Measurements from ENCODE around the gene TADA3. TPM values are rescaled to one million over a fixed set of nuclear protein-coding genes. Genes with fewer than 3 reads are reported as not detected.

The TADA3 gene
- total RNA-seq, 2 experiments from 2014 or later, result 88.1 to 88.3 TPM

DNA sequence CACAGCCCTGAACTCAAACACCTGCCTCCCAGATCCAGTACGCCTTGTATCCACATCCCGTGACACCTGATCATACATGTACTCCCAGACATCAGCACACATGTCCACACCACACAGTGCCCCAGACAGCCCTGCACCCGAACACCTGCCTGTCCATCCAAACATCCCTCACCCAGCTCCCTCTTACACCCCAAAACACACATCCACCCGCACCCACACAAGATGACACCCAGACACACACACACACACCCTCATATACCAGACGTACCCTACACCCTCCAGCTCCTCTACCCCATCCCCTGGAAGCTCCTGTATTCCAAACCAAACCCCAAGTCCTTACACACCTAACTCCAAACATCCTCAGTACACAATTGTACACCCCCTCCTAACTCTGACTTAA is 23.3 kb downstream of the TADA3 start:
- ChIA-PET POLR2A (interaction anchor here (1.0 to 5.2 kb wide), 8 partner anchors 12 to 45 kb away, joined by 3 to 25 read pairs (median 14); partner anchors contain the start of genes ARPC4, BRPF1, OGG1 and TADA3), CTCF (interaction anchor here (0.6 to 3.3 kb wide), 5 partner anchors 10 to 344 kb away, joined by 3 to 10 read pairs (median 3); no protein-coding TSS in a partner anchor)
- H3K36me3 Mint-ChIP-seq (ENCODE audit: low read depth), result peaks cover 6% of the 10 kb centered on the region
- H3K4me1 Mint-ChIP-seq, result peaks cover 40% of the 10 kb centered on the region
- no peak for DNase-seq
- no peaks in the 10 kb centered on the region for H3K9me3 Mint-ChIP-seq
- peak overlapping the region; percentile 65 for H3K4me3 Mint-ChIP-seq
- H3K27ac Mint-ChIP-seq, result peak overlapping the region; percentile 27
- no peaks in the 10 kb centered on the region for H3K27me3 Mint-ChIP-seq

DNA sequence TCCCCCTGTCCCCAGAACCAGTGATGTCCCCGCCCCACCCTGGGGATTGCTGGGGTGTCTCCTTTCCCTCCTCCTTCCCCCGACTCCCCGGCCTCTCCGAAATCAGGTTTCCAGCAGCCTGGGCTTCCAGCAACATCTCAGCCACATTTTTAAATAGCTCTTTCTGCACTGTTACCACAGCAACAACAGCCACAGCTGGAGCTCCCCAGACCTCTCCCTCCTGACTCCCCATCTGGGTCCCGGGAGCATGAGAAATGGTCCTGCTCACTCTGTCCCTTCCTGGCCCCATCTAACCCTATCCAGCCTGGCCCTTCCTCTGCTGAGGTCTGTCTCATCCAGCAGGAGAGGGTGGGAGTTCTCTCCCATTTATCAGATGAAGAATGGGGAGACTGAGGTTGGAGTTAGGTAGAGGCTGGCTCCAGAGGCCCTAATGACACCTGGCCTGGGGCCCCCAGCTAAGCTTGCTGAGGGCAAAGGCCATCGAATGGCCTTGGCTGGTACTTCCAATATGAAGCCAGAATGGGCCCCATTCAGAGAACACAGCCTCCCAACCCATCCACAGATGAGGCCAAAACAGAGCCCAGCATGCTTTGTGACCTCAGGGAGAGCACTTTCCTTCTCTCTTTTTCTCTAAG is 24.0 kb downstream of the TADA3 start:
- ChIA-PET CTCF (interaction anchor here (0.7 to 3.3 kb wide), 2 partner anchors 15 to 41 kb away, joined by 3 to 10 read pairs; no protein-coding TSS in a partner anchor), POLR2A (interaction anchor here (1.0 to 5.2 kb wide), 8 partner anchors 13 to 46 kb away, joined by 3 to 25 read pairs (median 14); partner anchors contain the start of genes ARPC4, BRPF1, OGG1 and TADA3)
- Mint-ChIP-seq H3K27me3 (no peaks in the 10 kb centered on the region), H3K36me3 (ENCODE audit: low read depth) (peaks cover 6% of the 10 kb centered on the region), H3K27ac (no peak overlapping the region), H3K4me3 (no peak overlapping the region), H3K4me1 (peaks cover 40% of the 10 kb centered on the region), H3K9me3 (no peaks in the 10 kb centered on the region)
- DNase-seq, result no peak

DNA sequence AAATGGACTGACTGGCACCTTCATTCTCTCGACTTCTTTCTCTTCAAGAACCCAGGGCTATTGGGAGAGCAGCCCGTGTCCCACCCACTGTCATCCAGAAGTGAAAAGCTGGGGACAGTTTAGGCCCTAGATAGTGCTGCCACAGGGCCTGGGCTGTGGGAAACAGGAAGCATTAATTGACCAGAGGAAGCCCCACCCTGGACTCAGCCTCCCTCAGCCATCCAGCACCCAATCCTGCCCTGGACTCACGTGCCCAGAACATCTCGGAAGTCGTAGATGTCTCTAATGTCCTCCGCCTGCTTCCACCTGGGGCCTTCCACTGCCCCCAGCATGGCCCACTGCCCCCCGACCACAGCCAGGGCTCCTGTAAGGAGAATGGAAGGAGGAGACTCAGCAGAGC is 24.9 kb downstream of the TADA3 start:
- CTCF ChIA-PET, result no interaction called here
- Mint-ChIP-seq H3K36me3 (ENCODE audit: low read depth) (peaks cover 6% of the 10 kb centered on the region), H3K9me3 (no peaks in the 10 kb centered on the region), H3K27me3 (no peaks in the 10 kb centered on the region), H3K4me3 (no peak overlapping the region), H3K4me1 (peaks cover 40% of the 10 kb centered on the region), H3K27ac (no peak overlapping the region)
- no peak for DNase-seq
- POLR2A ChIA-PET, result interaction anchor here (1.2 to 5.2 kb wide), 4 partner anchors 9 to 25 kb away, joined by 3 to 25 read pairs (median 18); partner anchors contain the start of genes ARPC4 and TADA3

DNA sequence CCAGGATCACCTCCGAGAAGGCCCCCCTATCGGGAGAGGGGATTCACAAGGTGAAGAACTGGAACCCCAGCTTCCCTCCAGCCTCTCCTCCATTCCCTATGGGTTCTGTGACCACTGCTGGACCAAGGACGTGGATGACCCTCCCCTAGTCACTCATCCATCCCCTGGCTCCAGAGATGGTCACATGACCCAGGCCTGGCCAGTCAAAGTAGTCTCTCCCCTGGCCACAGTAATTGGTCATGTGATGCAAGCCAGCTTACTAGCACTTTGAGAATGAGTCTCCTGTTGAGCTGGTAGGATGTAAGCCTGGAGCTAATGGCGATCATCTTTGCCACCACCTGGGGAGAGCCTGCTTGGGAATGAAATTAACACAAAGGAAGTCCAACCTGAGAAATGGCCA is 26.4 kb downstream of the TADA3 start:
- H3K27ac Mint-ChIP-seq, result no peak overlapping the region
- ChIA-PET CTCF (no interaction called here), POLR2A (interaction anchor here (1.8 to 2.2 kb wide), 2 partner anchors 15 to 27 kb away, joined by 6 to 7 read pairs; partner anchors contain the start of gene ARPC4)
- no peak for DNase-seq
- no peaks in the 10 kb centered on the region for H3K9me3 Mint-ChIP-seq
- peaks cover 40% of the 10 kb centered on the region for H3K4me1 Mint-ChIP-seq
- H3K27me3 Mint-ChIP-seq, result no peaks in the 10 kb centered on the region
- peaks cover 9% of the 10 kb centered on the region for H3K36me3 Mint-ChIP-seq (ENCODE audit: low read depth)
- no peak overlapping the region for H3K4me3 Mint-ChIP-seq

DNA sequence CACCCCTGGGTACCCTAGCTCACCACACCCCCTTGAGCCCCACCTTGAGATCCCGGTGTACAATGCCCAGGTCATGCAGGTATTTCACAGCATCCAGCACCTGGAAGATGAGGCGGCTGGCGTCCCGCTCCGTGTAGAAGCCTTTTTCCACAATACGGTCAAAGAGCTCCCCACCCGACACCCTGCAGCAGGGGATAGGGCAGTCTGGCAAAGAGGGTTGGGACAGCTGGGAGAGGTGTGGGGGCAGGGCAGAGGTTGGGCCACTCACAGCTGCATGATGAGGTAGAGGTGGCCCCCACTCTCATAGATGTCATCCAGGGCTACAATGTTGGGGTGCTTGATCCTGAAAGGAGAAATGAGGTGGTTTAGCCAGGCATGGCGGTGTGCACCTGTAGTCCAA is 29.4 kb downstream of the TADA3 start:
- Mint-ChIP-seq H3K27me3 (no peaks in the 10 kb centered on the region), H3K27ac (no peak overlapping the region), H3K4me1 (peaks cover 14% of the 10 kb centered on the region), H3K4me3 (no peak overlapping the region), H3K36me3 (ENCODE audit: low read depth) (peaks cover 31% of the 10 kb centered on the region), H3K9me3 (no peaks in the 10 kb centered on the region)
- POLR2A ChIA-PET, result interaction anchor here (1.2 to 2.8 kb wide), 3 partner anchors 8 to 13 kb away, joined by 3 to 13 read pairs (median 5); partner anchors contain the start of gene OGG1
- CTCF ChIA-PET, result interaction anchor here (0.6 to 1.3 kb wide), 4 partner anchors 10 to 65 kb away, joined by 3 to 4 read pairs (median 3); partner anchors contain the start of gene OGG1
- DNase-seq, result no peak

DNA sequence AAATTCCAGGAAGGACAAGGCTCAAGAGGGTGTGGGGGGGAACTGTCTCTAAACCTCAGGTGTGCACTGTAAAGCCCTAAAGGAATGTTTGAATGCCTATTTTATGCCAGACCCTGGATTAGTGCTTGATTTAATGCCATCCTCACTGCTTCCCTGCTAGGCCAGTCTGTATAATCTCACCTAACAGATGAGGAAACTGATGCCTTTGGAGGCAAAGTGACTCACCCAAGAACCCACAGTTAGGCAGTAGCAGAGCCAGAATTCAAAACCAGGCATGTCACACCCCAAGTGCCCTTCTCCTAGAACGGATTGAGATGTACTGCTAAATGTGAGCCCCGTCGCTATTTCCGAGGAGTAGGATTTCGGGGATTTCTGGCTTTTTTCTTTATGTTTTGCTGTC is 30.4 kb downstream of the TADA3 start:
- Mint-ChIP-seq H3K27ac (no peak overlapping the region), H3K9me3 (no peaks in the 10 kb centered on the region)
- CTCF ChIA-PET, result no interaction called here

DNA sequence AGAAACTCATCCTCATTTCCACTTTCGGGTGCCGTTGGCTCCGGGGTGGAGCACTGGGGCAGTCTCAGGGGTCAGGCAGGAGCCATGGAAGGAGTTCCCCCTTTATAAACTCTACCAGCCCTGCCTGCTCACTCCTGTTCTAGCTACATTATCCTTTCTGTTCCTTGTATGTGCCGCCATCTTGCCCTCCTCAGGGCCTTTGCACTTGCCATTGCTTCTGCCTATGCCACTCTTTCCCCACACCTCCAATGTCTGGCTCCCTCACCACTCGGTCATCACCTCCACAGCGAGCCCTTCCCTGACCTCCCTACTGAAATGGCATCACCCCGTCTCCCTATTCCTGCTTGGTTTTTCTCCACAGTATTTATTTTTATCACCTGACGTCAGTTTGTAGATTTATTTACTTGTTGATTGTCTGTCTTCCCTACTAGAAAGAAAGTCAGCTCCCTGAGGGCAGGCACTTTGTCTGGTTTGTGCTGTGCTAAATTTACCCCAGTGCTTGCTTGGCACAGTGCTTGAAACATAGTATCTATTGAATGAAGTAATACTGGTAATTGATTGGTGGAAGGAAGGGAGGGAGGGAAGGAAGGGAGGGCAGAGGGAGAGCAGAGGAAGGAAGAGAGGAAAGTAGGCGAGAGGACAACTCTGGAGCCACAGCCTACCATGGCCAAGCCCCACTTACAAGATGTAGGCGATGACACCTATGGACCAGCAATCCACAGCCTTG is 31.3 kb downstream of the TADA3 start:
- H3K36me3 Mint-ChIP-seq (ENCODE audit: low read depth), result peaks cover 43% of the 10 kb centered on the region
- no peak overlapping the region for H3K27ac Mint-ChIP-seq
- no peaks in the 10 kb centered on the region for H3K27me3 Mint-ChIP-seq
- peaks cover 3% of the 10 kb centered on the region for H3K4me1 Mint-ChIP-seq
- CTCF ChIA-PET, result interaction anchor here (1.1 kb wide), 1 partner anchor 171 kb away, joined by 3 read pairs; no protein-coding TSS in a partner anchor
- POLR2A ChIA-PET, result interaction anchor here (3.0 kb wide), 1 partner anchor 11 kb away, joined by 12 read pairs; the partner anchor contains the start of gene OGG1
- no peaks in the 10 kb centered on the region for H3K9me3 Mint-ChIP-seq
- no peak for DNase-seq
- H3K4me3 Mint-ChIP-seq, result no peak overlapping the region

More for the DNA sequence above, 30.4 kb downstream of the TADA3 start:
- no peaks in the 10 kb centered on the region for H3K27me3 Mint-ChIP-seq
- peaks cover 34% of the 10 kb centered on the region for H3K36me3 Mint-ChIP-seq (ENCODE audit: low read depth)
- DNase-seq, result no peak
- H3K4me1 Mint-ChIP-seq, result peaks cover 5% of the 10 kb centered on the region
- no peak overlapping the region for H3K4me3 Mint-ChIP-seq
- POLR2A ChIA-PET, result interaction anchor here (1.3 to 2.8 kb wide), 2 partner anchors 9 to 12 kb away, joined by 5 to 13 read pairs; partner anchors contain the start of gene OGG1

DNA sequence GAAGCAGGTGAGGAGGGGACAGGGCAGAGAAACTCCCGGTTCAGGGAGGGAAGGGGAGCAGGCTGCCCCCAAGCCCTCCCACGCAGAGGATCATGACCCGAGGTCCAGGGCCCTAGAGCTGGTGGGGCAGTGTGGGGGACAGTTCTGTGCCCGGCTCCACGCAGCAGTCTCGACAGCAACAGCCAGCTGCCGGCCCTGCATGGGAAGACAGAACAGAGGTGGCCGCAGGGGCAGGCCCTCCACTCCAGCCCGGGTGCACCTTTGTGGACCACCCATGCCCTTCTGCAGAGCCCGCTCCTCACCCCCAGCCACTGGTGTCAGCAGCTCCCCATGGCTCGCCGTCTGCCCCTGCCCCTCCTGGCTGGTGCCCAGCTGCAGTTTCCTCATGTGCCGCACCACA is 34.8 kb downstream of the TADA3 start:
- CTCF ChIA-PET, result no interaction called here
- no peak for DNase-seq
- no peak overlapping the region for H3K4me3 Mint-ChIP-seq
- no peaks in the 10 kb centered on the region for H3K9me3 Mint-ChIP-seq
- H3K4me1 Mint-ChIP-seq, result peaks cover 17% of the 10 kb centered on the region
- POLR2A ChIA-PET, result no interaction called here
- no peaks in the 10 kb centered on the region for H3K27me3 Mint-ChIP-seq
- no peak overlapping the region for H3K27ac Mint-ChIP-seq
- peaks cover 50% of the 10 kb centered on the region for H3K36me3 Mint-ChIP-seq (ENCODE audit: low read depth)

DNA sequence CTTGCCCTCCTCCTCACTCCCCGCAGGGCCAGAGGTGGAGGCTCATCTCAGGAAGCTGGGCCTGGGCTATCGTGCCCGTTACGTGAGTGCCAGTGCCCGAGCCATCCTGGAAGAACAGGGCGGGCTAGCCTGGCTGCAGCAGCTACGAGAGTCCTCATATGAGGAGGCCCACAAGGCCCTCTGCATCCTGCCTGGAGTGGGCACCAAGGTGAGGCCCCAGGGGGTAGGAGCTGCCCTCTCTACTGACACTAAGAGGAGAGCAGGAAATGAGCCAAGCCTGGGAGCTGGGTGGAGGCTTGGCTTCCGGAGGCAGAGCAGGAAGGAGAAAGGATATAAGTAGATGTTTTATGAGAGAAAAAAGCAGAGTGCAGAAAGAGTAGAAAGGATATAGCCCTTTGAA is 37.6 kb downstream of the TADA3 start:
- H3K36me3 Mint-ChIP-seq (ENCODE audit: low read depth), result peaks cover 49% of the 10 kb centered on the region
- peak overlapping the region; percentile 9 for H3K4me3 Mint-ChIP-seq
- ChIA-PET POLR2A (interaction anchor here (0.8 to 2.2 kb wide), 10 partner anchors 9 to 509 kb away, joined by 3 to 10 read pairs (median 3); partner anchors contain the start of genes ARPC4, BRPF1, CAMK1 and TADA3), CTCF (interaction anchor here (1.3 kb wide), 1 partner anchor 27 kb away, joined by 3 read pairs; no protein-coding TSS in a partner anchor)
- peaks cover 37% of the 10 kb centered on the region for H3K4me1 Mint-ChIP-seq
- peak overlapping the region; percentile 54 for H3K27ac Mint-ChIP-seq
- H3K9me3 Mint-ChIP-seq, result no peaks in the 10 kb centered on the region
- peak; percentile 32 for DNase-seq
- H3K27me3 Mint-ChIP-seq, result no peaks in the 10 kb centered on the region

DNA sequence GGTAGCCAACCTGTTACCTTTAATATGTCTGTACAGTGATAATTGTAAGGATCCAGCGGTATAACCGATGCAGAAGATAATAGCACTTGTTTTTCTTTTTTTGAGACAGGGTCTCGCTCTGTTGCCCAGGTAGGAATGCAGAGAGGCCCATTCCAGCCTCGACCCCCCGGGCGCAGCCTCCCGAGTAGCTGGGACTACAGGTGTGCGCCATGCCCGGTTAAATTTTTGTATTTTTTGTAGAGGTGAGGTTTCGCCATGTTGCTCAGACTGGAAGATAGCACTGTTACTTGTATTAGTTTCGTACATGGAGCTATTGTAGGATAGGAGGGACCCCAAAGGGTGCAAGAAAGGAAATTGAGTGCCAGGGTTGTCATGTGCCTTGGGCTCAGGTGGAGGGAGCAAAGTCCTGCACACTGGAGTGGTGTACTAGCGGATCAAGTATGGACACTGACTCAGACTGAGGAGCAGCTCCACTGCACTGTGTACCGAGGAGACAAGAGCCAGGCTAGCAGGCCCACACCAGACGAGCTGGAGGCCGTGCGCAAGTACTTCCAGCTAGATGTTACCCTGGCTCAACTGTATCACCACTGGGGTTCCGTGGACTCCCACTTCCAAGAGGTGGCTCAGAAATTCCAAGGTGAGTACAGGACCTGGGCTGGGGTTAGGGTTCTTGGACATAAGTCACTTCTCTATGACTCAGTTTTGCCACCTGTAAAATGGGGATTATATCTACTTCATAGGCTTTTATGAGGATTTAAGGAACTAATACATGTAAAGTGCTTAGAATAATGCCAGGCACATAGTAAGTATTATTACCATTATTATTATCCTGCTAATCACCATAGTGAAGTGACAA is 41.5 kb downstream of the TADA3 start:
- peak overlapping the region; percentile 93 for H3K4me3 Mint-ChIP-seq
- H3K4me1 Mint-ChIP-seq, result peaks cover 61% of the 10 kb centered on the region

DNA sequence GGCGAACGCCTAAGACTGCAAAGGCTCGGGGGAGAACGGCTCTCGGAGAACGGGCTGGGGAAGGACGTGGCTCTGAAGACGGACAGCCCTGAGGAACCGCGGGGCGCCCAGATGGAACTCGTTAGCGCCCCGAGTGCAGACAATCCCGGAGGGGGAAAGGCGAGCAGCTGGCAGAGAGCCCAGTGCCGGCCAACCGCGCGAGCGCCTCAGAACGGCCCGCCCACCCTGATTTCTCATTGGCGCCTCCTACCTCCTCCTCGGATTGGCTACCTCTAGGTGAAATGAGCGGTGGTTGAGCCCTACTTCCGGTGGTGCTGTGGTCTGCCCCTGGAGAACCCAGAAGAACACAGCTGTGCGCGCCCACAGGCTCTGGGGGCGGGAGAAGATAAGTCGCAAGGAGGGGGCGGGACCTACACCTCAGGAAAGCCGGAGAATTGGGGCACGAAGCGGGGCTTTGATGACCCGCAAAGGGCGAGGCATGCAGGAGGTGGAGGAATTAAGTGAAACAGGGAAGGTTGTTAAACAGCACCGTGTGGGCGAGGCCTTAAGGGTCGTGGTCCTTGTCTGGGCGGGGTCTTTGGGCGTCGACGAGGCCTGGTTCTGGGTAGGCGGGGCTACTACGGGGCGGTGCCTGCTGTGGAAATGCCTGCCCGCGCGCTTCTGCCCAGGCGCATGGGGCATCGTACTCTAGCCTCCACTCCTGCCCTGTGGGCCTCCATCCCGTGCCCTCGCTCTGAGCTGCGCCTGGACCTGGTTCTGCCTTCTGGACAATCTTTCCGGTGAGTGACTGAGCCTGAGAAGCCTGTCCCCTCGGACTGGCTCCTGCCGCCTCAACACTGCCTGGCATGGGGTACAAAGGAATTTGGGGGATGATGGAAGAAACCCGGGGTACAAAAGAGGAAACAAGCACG is 42.4 kb downstream of the TADA3 start, which contains the start of gene OGG1:
TSS of gene OGG1 (plus strand) at position 308 of the 911 bp plus-strand sequence. CDS start at position 643, 335 bp downstream.
- ChIA-PET POLR2A (interaction anchor here (0.8 to 11.9 kb wide), 14 partner anchors 10 to 353 kb away, joined by 3 to 158 read pairs (median 12); partner anchors contain the start of genes ARPC4, BRPF1, CAMK1 and FANCD2), CTCF (interaction anchor here (0.5 to 2.7 kb wide), 9 partner anchors 14 to 397 kb away, joined by 3 to 11 read pairs (median 4); partner anchors contain the start of genes ARPC4 and TADA3)
- H3K9me3 Mint-ChIP-seq, result no peaks in the 10 kb centered on the region
- peaks cover 65% of the 10 kb centered on the region for H3K36me3 Mint-ChIP-seq (ENCODE audit: low read depth)
- peak within 1 kb of the TSS; percentile 93 for H3K4me3 Mint-ChIP-seq
- no peaks in the 10 kb centered on the region for H3K27me3 Mint-ChIP-seq
- H3K4me1 Mint-ChIP-seq, result peaks cover 58% of the 10 kb centered on the region
- DNase-seq, result peak; percentile 98
- H3K27ac Mint-ChIP-seq, result peak within 1 kb of the TSS; percentile 91

More for the DNA sequence above, 41.5 kb downstream of the TADA3 start:
- Mint-ChIP-seq H3K27me3 (no peaks in the 10 kb centered on the region), H3K27ac (peak overlapping the region; percentile 91), H3K9me3 (no peaks in the 10 kb centered on the region), H3K36me3 (ENCODE audit: low read depth) (peaks cover 62% of the 10 kb centered on the region)
- ChIA-PET CTCF (interaction anchor here (0.8 to 2.7 kb wide), 5 partner anchors 14 to 511 kb away, joined by 3 to 11 read pairs (median 3); no protein-coding TSS in a partner anchor), POLR2A (interaction anchor here (0.8 to 11.9 kb wide), 17 partner anchors 9 to 351 kb away, joined by 3 to 158 read pairs (median 7); partner anchors contain the start of genes ARPC4, BRPF1, CAMK1 and FANCD2)
- DNase-seq, result no peak

Measured in activated CD4-positive, alpha-beta memory T cell treated with anti-CD3 and anti-CD28 coated beads, Interleukin-2, amount 10 ng/mL, durations not matched to agents 7 days and 5 days (primary cell).